Calu3 (cell line): ENCODE results near the gene OR52N5. TPM values are rescaled to one million over a fixed set of nuclear protein-coding genes. Genes with fewer than 3 reads are reported as not detected.

ENCODE experiments used
- BruUV-seq: library from RNA; stranded (reverse); fragments of 400-500 nt; replicated peaks from 2 replicates; lab custom pipeline; 2021; lab: Mats Ljungman, UMichigan
- CTCF ChIA-PET: fragments of 300-600 bp; sonication (Branson Sonifier 250); formaldehyde crosslinking; loops from one replicate; lab custom pipeline; 2022; ENCODE audit warnings: antibody characterized with exemption; lab: Charles Lee
- DNase-seq: peaks from one replicate; pipeline ENCODE4 v3.0.0; 2022
- H3K27ac Mint-ChIP-seq: one replicate; pipeline ENCODE4 v1.8.0; 2022; ENCODE audit warnings: mixed read lengths; ENCODE audit not compliant: unreplicated experiment
- H3K27me3 Mint-ChIP-seq: one replicate; pipeline ENCODE4 v1.8.0; 2022; ENCODE audit warnings: mixed read lengths; ENCODE audit not compliant: unreplicated experiment
- H3K36me3 Mint-ChIP-seq: one replicate; pipeline ENCODE4 v1.8.0; 2022; ENCODE audit warnings: mild to moderate bottlenecking, moderate library complexity, mixed read lengths; ENCODE audit not compliant: insufficient read depth, unreplicated experiment
- H3K4me1 Mint-ChIP-seq: one replicate; pipeline ENCODE4 v1.8.0; 2022; ENCODE audit warnings: mild to moderate bottlenecking, low read depth, mixed read lengths; ENCODE audit not compliant: unreplicated experiment
- H3K4me3 Mint-ChIP-seq: one replicate; pipeline ENCODE4 v1.8.0; 2022; ENCODE audit warnings: mild to moderate bottlenecking, low read depth, moderate library complexity, mixed read lengths; ENCODE audit not compliant: unreplicated experiment
- H3K9me3 Mint-ChIP-seq: one replicate; pipeline ENCODE4 v1.8.0; 2022; ENCODE audit warnings: low read depth, mixed read lengths; ENCODE audit not compliant: unreplicated experiment
- intact Hi-C: fragments of 100-400 bp; cut with micrococcal nuclease; formaldehyde crosslinking; loops from one replicate; pipeline ENCODE4 v1.10.0; 2022; ENCODE audit not compliant: unreplicated experiment
- total RNA-seq: library from RNA; stranded (reverse); gene quantifications from 2 replicates; pipeline ENCODE4 v1.2.3, GENCODE V29; 2022
- TF ChIP-seq, protein P1 (sequence below): fragments of 200-600 bp; IDR thresholded peaks from one replicate; pipeline ENCODE4 v1.8.0; 2022; ENCODE audit warnings: antibody characterized with exemption; ENCODE audit not compliant: unreplicated experiment

The OR52N5 gene
- total RNA-seq, 1 experiment from 2014 or later, result not detected

- CTCF ChIA-PET, result no interaction called here
- DNase-seq, result no peak
- no TSS peak for BruUV-seq
- H3K9me3 Mint-ChIP-seq, result peaks cover 3% of the 10 kb centered on the region
- H3K4me1 Mint-ChIP-seq, result no peaks in the 10 kb centered on the region
- TF ChIP-seq, protein P1, sequence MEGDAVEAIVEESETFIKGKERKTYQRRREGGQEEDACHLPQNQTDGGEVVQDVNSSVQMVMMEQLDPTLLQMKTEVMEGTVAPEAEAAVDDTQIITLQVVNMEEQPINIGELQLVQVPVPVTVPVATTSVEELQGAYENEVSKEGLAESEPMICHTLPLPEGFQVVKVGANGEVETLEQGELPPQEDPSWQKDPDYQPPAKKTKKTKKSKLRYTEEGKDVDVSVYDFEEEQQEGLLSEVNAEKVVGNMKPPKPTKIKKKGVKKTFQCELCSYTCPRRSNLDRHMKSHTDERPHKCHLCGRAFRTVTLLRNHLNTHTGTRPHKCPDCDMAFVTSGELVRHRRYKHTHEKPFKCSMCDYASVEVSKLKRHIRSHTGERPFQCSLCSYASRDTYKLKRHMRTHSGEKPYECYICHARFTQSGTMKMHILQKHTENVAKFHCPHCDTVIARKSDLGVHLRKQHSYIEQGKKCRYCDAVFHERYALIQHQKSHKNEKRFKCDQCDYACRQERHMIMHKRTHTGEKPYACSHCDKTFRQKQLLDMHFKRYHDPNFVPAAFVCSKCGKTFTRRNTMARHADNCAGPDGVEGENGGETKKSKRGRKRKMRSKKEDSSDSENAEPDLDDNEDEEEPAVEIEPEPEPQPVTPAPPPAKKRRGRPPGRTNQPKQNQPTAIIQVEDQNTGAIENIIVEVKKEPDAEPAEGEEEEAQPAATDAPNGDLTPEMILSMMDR, result no peak
- H3K4me3 Mint-ChIP-seq, result no peak within 1 kb of the TSS
- intact Hi-C loops, result no loop called here
- no peak within 1 kb of the TSS for H3K27ac Mint-ChIP-seq
- H3K36me3 Mint-ChIP-seq, result no peaks in the 10 kb centered on the region
- no peaks in the 10 kb centered on the region for H3K27me3 Mint-ChIP-seq
Observed at GRCh38 chr11:5753943-5754342, 29.2 kb downstream of the OR52N5 start, which contains the start of gene OR52N4. OR52N4 (plus strand) TSS chr11:5754243; CDS start chr11:5754741, 498 bp downstream.

DNA sequence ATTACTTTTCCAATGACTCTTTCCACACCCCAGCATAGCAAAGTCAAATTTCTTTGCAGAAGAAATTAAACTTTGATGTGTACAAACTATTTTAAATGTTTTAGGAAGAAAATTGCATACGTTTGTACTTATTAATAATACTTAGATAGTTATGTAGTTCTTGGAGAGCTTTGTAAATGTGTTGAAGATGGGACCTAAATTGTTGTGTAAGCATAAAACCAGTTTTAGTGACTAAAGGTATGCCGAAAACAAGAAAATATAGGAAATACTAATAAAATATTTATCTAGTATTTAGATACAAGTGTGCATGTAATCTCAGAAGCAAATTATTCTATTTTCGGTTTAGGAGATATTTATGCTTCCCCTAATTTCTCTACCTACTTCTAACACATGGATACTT, 33.3 kb downstream of the OR52N5 start:
- H3K4me3 Mint-ChIP-seq, result no peak overlapping the region
- H3K27me3 Mint-ChIP-seq, result no peaks in the 10 kb centered on the region
- no peak for DNase-seq
- CTCF ChIA-PET, result no interaction called here
- no peaks in the 10 kb centered on the region for H3K9me3 Mint-ChIP-seq
- intact Hi-C loops, result no loop called here
- no peaks in the 10 kb centered on the region for H3K36me3 Mint-ChIP-seq
- H3K27ac Mint-ChIP-seq, result no peak overlapping the region
- TF ChIP-seq, protein P1, result no peak
- BruUV-seq, result no TSS peak
- no peaks in the 10 kb centered on the region for H3K4me1 Mint-ChIP-seq

DNA sequence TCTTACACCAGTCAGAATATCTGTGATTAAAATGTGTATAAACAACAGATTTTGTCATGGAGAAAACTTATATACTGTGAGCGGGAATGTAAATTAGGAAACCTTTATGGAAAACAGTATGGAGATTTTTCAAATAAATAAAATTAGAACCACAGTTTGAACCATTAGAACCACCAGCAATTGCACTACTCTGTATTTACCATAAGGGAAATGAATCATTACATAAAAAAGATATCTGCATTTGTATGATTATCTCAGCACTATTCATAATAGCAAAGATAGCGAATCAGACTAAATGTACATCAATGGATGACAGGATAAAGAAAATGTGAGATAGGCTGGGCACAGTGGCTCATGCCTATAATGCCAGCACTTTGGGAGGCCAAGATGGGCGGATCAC, 36.5 kb downstream of the OR52N5 start:
- H3K9me3 Mint-ChIP-seq, result no peaks in the 10 kb centered on the region
- CTCF ChIA-PET, result no interaction called here

DNA sequence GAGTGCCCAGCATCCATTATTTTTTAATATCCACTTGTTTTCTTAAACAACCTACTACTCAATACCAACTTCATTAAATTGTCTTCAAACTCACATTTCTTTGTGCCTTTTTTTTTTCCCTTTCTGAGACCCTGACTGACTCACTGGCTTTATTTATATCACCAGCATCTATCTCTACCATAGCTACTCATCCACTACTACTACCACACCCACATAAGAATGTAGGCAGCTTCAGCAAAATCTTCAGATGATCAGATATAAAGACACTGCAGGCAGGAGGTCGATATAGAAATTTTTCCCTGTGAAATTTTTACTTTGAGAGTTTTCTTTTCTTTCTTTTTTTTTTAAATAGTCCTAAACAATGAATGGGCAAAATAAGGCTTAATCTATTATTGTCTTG, 44.7 kb downstream of the OR52N5 start:
- CTCF ChIA-PET, result no interaction called here
- H3K36me3 Mint-ChIP-seq, result no peaks in the 10 kb centered on the region
- no peaks in the 10 kb centered on the region for H3K4me1 Mint-ChIP-seq
- H3K4me3 Mint-ChIP-seq, result no peak overlapping the region
- H3K9me3 Mint-ChIP-seq, result no peaks in the 10 kb centered on the region
- TF ChIP-seq, protein P1, result no peak
- H3K27ac Mint-ChIP-seq, result no peak overlapping the region
- intact Hi-C loops, result no loop called here
- H3K27me3 Mint-ChIP-seq, result peaks cover 42% of the 10 kb centered on the region
- no peak for DNase-seq
- BruUV-seq, result no TSS peak

More for the DNA sequence above, 36.5 kb downstream of the OR52N5 start:
- no peaks in the 10 kb centered on the region for H3K36me3 Mint-ChIP-seq
- H3K4me3 Mint-ChIP-seq, result no peak overlapping the region
- intact Hi-C loops, result no loop called here
- no peaks in the 10 kb centered on the region for H3K4me1 Mint-ChIP-seq
- DNase-seq, result no peak
- peaks cover 10% of the 10 kb centered on the region for H3K27me3 Mint-ChIP-seq
- TF ChIP-seq, protein P1, result no peak
- no peak overlapping the region for H3K27ac Mint-ChIP-seq
- BruUV-seq, result no TSS peak
